HG02588 (cell line): ENCODE results near the gene CAVIN1.
"Not testable (repeated sequence)": the region's sequence is repeated elsewhere in the genome, so short reads cannot be mapped to it uniquely, and the experiment has no call there.

ENCODE experiments used
- ATAC-seq: cut with Tn5 transposase; IDR thresholded peaks from one replicate; pipeline ENCODE4 v1.9.1; 2021; ENCODE audit warnings: mild to moderate bottlenecking, moderate library complexity; ENCODE audit not compliant: unreplicated experiment

Gene CAVIN1

GRCh38 chr17:42431758-42432161 lies 8.7 kb upstream of the CAVIN1 start:
- no peak for ATAC-seq

- ATAC-seq = no peak
These were observed 6.8 kb upstream of the CAVIN1 start for GRCh38 chr17:42429726-42430447.

- no peak for ATAC-seq
These were observed 5.3 kb upstream of the CAVIN1 start for GRCh38 chr17:42428141-42428944.

- ATAC-seq = no peak
These were observed 2.0 kb upstream of the CAVIN1 start for GRCh38 chr17:42424991-42425610.

- ATAC-seq = no peak
These were observed 710 bp upstream of the CAVIN1 start for GRCh38 chr17:42423766-42424165.

- ATAC-seq = no peak
These were observed 571 bp downstream of the CAVIN1 start for GRCh38 chr17:42422412-42422957.

GRCh38 chr17:42421507-42422338 lies 1.3 kb downstream of the CAVIN1 start:
- ATAC-seq = no peak

- no peak for ATAC-seq
These were observed 1.9 kb downstream of the CAVIN1 start for GRCh38 chr17:42421136-42421506.

- ATAC-seq = not testable (repeated sequence)
These were observed 5.1 kb downstream of the CAVIN1 start for GRCh38 chr17:42417981-42418380.

- ATAC-seq = no peak
These were observed 8.2 kb downstream of the CAVIN1 start for GRCh38 chr17:42414704-42415409.

GRCh38 chr17:42413464-42414040 lies 9.5 kb downstream of the CAVIN1 start:
- no peak for ATAC-seq

- no peak for ATAC-seq
These were observed 11.0 kb downstream of the CAVIN1 start for GRCh38 chr17:42411905-42412679.

GRCh38 chr17:42411361-42411760 lies 11.7 kb downstream of the CAVIN1 start:
- no peak for ATAC-seq

- ATAC-seq = no peak
These were observed 12.8 kb downstream of the CAVIN1 start for GRCh38 chr17:42410319-42410685.

- ATAC-seq = no peak
These were observed 13.3 kb downstream of the CAVIN1 start for GRCh38 chr17:42409523-42410318.

GRCh38 chr17:42408061-42408460 lies 15.0 kb downstream of the CAVIN1 start:
- ATAC-seq = no peak

GRCh38 chr17:42407289-42407836 lies 15.7 kb downstream of the CAVIN1 start:
- ATAC-seq = no peak
